ENCODE data around the gene FILIP1L.
A peak's percentile ranks its signal among the peaks of the same experiment; 100 is the strongest.

- TF ChIP-seq CTCF (IDR thresholded peaks at IDR 0.05) (peak in 1 of 3 experiments; percentile 33), POLR2A (IDR thresholded peaks at IDR 0.05) (no peak), POLR2AphosphoS5 (IDR thresholded peaks at IDR 0.05; ENCODE audit: insufficient read depth in 1 of 2, low read depth in 1 of 2) (no peak)
Measured at GRCh38 chr3:100089812-100090668, 24.3 kb downstream of the FILIP1L start.

All from vagina (tissue), 2 donors.